ENCODE data around the gene INSYN2B. TPM values are rescaled to one million over a fixed set of nuclear protein-coding genes. Genes with fewer than 3 reads are reported as not detected.

INSYN2B gene
- total RNA-seq, 1 experiment from 2014 or later = not detected

GRCh38 chr5:169964246-169964645 lies 16.0 kb downstream of the INSYN2B start:
- CTCF ChIA-PET = interaction anchor here (2.7 kb wide), 1 partner anchor 16 kb away, joined by 15 read pairs; the partner anchor contains the start of gene INSYN2B

GRCh38 chr5:169960659-169961058 lies 19.6 kb downstream of the INSYN2B start:
- Mint-ChIP-seq H3K4me3 (no peak overlapping the region), H3K27ac (no peak overlapping the region), H3K4me1 (peaks cover 28% of the 10 kb centered on the region), H3K27me3 (ENCODE audit: low read depth) (no peaks in the 10 kb centered on the region), H3K36me3 (no peaks in the 10 kb centered on the region), H3K9me3 (no peaks in the 10 kb centered on the region)
- no peak for ATAC-seq
- ChIA-PET CTCF (no interaction called here), POLR2A (no interaction called here)
- no peak for DNase-seq (ENCODE audit: low spot score)
- TF ChIP-seq KAT7 (CRISPR knock-in tag; IDR thresholded peaks at IDR 0.05; ENCODE audit: borderline replicate concordance) (no peak), ZNF671 (CRISPR knock-in tag; IDR thresholded peaks at IDR 0.05) (no peak), CTCF (IDR thresholded peaks at IDR 0.05) (no peak), E2F1 (CRISPR knock-in tag; IDR thresholded peaks at IDR 0.05) (no peak), ZNF416 (CRISPR knock-in tag; IDR thresholded peaks at IDR 0.05) (no peak), USF1 (CRISPR knock-in tag; IDR thresholded peaks at IDR 0.05) (no peak), MYBL2 (CRISPR knock-in tag; IDR thresholded peaks at IDR 0.05) (no peak), MAX (CRISPR knock-in tag; IDR thresholded peaks at IDR 0.05) (no peak), SP1 (CRISPR knock-in tag; conservative IDR thresholded peaks at IDR 0.05) (no peak)

More at GRCh38 chr5:169964246-169964645, 16.0 kb downstream of the INSYN2B start:
- no peak overlapping the region for H3K4me3 Mint-ChIP-seq
- H3K4me1 Mint-ChIP-seq = peaks cover 15% of the 10 kb centered on the region
- H3K36me3 Mint-ChIP-seq = no peaks in the 10 kb centered on the region
- DNase-seq (ENCODE audit: low spot score) = no peak
- H3K27me3 Mint-ChIP-seq (ENCODE audit: low read depth) = no peaks in the 10 kb centered on the region
- POLR2A ChIA-PET = no interaction called here
- no peak for ATAC-seq
- H3K27ac Mint-ChIP-seq = no peak overlapping the region
- TF ChIP-seq RELA (CRISPR knock-in tag; IDR thresholded peaks at IDR 0.05; ENCODE audit: borderline replicate concordance) = no peak
- TF ChIP-seq ATF1 (CRISPR knock-in tag; IDR thresholded peaks at IDR 0.05) = no peak
- no peak for TF ChIP-seq ZNF423 (CRISPR knock-in tag; IDR thresholded peaks at IDR 0.05)
- TF ChIP-seq NR1H2 (CRISPR knock-in tag; IDR thresholded peaks at IDR 0.05) = no peak
- no peak for TF ChIP-seq NFYB (CRISPR knock-in tag; conservative IDR thresholded peaks at IDR 0.05; ENCODE audit: low read depth)
- no peak for TF ChIP-seq ZNF425 (CRISPR knock-in tag; conservative IDR thresholded peaks at IDR 0.05)
- no peak for TF ChIP-seq ZNF512 (CRISPR knock-in tag; IDR thresholded peaks at IDR 0.05; ENCODE audit: borderline replicate concordance)
- TF ChIP-seq AFF4 (CRISPR knock-in tag; IDR thresholded peaks at IDR 0.05; ENCODE audit: borderline replicate concordance) = no peak
- no peaks in the 10 kb centered on the region for H3K9me3 Mint-ChIP-seq

Measured in WTC11 (cell line).